NCI-H748 treated with DMSO at 0.1 percent for 48 hours (cell line): ENCODE measurements around the gene ILF3.

Source experiments
- DNase-seq: peaks from one replicate; lab custom pipeline; 2025; lab: John Stamatoyannopoulos, UW

The ILF3 gene

DNA sequence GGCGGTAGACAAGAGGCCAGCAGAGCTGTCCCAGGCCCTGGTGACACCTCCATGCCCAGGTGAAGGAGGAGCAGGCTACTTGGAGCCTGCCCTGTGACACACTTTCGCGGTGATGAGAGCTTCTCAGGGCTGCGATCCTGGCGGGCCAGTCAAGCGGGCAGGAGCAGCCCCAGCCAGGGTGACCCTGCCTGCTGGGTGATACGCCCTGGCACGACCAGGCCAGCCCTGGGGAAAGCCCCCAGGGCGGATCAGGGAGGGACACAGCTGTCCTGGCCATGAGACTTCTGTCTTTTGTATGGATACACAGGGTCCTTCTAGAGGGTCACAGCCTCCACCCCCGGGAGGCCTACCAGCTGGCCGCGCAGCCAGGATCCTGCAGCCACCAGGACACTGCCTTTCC is 76.8 kb downstream of the ILF3 start:
- DNase-seq, result no peak

DNA sequence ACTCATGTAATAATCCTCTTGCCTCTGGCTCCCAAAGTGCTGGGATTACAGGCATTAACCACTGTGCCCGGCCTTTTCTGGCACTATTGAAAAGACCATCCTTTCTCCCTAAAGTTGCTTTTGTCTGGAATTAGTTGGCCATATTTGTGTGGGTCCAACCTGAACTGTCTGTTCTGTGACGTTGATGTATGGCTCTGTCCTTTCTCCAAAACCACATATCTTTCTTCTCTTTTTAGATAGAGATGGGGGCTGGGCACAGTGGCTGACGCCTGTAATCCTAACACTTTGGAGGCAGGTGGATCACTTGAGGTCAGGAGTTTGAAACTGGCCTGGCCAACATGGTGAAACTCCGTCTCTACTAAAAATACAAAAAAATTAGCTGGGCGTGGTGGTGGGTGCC is 81.6 kb downstream of the ILF3 start:
- DNase-seq, result no peak

DNA sequence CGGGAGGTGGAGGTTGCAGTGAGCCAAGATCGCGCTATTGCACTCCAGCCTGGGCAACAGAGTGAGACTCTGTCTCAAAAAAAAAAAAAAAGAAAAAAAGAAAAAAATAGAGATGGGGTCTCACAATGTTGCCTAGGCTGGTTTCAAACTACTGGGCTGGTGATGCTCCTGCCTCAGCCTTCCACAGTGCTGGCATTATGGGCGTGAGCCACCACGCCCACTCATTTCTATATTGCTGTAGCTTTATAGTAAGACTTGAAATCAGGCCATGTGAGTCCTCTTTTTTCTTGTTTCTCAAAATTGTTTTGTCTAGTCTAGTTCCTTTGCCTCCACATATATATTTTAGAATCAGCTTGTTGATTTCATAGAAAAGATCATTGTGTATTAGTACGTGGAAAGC is 82.0 kb downstream of the ILF3 start:
- DNase-seq, result no peak

DNA sequence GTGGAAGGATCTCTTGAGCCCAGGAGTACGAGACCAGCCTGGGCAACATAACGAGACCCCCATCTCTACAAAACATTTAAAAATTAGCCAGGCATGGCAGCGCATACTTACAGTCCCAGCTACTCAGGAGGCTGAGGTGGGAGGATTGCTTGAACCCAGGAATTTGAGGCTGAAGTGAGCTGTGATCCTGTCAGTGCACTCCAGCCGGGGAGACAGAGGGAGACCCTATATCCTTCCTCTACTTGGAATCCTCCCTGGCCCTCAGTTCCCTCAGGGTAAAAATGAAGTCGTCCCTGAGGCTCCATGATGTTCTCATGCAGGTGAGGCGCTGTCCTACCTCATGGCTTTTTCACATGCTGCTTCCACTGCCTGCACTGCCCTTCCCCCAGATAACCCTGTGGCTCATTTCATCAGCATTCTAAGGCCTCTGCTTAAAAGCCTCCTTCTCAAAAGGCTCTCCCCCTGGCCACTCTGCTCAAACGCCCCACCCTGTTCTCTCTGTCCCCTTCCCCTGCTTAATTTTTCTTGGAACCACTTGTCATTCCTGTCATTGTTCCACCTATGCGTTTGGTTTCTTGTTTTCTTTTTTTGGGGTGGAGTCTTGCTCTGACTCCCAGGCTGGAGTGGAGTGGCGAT is 82.9 kb downstream of the ILF3 start:
- no peak for DNase-seq

DNA sequence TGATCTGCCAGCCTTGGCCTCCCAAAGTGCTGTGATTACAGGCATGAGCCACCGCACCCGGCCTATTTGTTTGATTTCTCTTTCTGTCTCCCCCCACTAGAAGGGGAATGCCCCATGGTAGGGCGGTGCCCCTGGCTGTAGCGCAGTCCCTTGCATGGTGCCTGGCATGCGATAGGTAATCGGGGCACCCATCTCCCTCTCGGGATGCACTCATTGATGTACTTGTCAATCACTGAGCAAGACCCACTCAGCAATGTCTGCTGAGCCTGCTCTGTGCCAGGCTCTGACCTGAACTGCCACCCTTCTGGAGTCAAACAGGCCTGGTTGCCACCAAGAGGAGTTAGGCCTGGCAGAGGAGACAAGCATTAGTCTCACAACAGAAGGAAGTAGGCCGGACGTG is 83.6 kb downstream of the ILF3 start:
- DNase-seq, result no peak

DNA sequence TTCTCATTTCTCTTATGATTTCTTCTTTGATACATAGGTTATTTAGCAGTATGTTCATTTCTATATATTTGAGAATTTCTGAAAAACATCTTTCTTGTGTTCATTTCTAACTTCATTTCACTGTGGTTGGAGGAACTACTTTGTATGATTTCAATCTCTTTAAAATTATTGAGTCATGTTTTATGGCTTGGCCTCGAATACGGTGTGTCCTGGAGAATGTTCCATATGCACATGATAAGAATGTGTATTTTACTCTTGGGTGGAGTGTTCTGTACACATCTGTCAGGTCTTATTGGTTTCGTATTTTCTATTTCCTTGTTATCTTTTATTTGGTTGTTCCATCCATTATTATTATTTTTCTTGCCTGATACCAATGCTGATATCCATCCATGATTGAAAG is 86.7 kb downstream of the ILF3 start:
- no peak for DNase-seq
